ENCODE measurements around the gene SH3GL1. TPM values are rescaled to one million over a fixed set of nuclear protein-coding genes. Genes with fewer than 3 reads are reported as not detected.

The SH3GL1 gene
- total RNA-seq, 2 donors from 2014 or later = 54.0 to 66.6 TPM

DNA sequence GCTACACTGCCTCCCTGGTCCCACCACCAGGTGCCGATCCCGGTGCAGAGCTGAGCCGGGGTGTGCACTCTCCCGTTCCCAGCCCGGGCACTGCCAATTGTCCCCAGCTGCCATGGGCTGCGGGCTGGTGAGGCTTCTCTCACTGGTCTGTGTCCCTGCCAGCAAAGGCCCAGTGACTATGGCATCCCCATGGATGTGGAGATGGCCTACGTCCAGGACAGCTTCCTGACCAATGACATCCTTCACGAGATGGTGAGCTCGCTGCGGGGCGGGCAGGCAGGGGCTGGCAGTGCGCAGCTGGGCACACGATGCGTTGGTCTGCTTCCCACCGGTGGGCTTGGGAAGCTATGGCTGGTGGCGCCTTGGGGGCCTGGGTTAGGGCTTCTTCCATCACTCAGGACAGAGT, 42.4 kb downstream of the SH3GL1 start:
- DNase-seq = no peak
- intact Hi-C loops (cut with DNase I) = no loop called here
- Histone ChIP-seq H3K36me3 (peaks cover 9% of the 10 kb centered on the region), H3K4me3 (no peak overlapping the region), H3K9me3 (no peaks in the 10 kb centered on the region), H3K4me1 (no peaks in the 10 kb centered on the region), H3K9ac (ENCODE audit: low read depth in 2 of 2, low read length in 2 of 2) (no peak overlapping the region), H3K27ac (no peak overlapping the region), H3K27me3 (no peaks in the 10 kb centered on the region)
- TF ChIP-seq, protein P1, sequence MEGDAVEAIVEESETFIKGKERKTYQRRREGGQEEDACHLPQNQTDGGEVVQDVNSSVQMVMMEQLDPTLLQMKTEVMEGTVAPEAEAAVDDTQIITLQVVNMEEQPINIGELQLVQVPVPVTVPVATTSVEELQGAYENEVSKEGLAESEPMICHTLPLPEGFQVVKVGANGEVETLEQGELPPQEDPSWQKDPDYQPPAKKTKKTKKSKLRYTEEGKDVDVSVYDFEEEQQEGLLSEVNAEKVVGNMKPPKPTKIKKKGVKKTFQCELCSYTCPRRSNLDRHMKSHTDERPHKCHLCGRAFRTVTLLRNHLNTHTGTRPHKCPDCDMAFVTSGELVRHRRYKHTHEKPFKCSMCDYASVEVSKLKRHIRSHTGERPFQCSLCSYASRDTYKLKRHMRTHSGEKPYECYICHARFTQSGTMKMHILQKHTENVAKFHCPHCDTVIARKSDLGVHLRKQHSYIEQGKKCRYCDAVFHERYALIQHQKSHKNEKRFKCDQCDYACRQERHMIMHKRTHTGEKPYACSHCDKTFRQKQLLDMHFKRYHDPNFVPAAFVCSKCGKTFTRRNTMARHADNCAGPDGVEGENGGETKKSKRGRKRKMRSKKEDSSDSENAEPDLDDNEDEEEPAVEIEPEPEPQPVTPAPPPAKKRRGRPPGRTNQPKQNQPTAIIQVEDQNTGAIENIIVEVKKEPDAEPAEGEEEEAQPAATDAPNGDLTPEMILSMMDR (IDR thresholded peaks at IDR 0.05) = no peak

DNA sequence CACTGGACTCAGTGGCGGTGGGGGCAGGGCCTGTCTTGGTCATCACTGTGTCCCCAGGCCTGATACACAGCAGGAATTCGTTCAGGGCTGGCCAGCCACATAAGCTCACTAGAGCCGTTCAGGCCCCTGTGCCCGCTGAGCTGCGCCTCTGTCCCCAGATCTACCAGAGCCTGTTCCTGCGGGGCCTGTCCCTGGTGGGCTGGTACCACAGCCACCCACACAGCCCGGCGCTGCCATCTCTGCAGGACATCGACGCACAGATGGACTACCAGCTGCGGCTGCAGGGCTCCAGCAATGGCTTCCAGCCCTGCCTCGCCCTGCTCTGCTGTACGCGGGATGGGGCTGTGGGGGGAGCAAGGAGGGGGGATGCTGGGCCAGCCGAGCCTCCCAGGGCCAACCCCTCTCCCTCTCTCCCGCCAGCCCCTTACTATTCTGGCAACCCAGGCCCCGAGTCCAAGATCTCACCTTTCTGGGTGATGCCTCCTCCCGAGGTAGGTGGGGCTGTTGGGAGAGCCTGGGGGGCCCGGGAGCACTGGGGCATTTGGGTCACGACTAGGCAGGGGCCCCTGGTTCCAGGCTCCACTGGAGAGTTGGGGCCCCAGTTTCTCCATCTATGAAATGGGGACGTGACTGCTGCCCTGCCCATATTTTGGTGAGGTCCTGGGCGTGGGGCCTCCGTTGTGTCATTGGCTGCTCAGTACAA, 43.1 kb downstream of the SH3GL1 start:
- no peaks in the 10 kb centered on the region for H3K9me3 ChIP-seq
- H3K36me3 ChIP-seq = peaks cover 9% of the 10 kb centered on the region
- H3K4me1 ChIP-seq = no peaks in the 10 kb centered on the region
- H3K4me3 ChIP-seq = no peak overlapping the region
- no peaks in the 10 kb centered on the region for H3K27me3 ChIP-seq
- TF ChIP-seq, protein P1 (IDR thresholded peaks at IDR 0.05) = no peak
- DNase-seq = no peak
- intact Hi-C loops (cut with DNase I) = no loop called here
- H3K27ac ChIP-seq = no peak overlapping the region
- H3K9ac ChIP-seq (ENCODE audit: low read depth in 2 of 2, low read length in 2 of 2) = no peak overlapping the region

DNA sequence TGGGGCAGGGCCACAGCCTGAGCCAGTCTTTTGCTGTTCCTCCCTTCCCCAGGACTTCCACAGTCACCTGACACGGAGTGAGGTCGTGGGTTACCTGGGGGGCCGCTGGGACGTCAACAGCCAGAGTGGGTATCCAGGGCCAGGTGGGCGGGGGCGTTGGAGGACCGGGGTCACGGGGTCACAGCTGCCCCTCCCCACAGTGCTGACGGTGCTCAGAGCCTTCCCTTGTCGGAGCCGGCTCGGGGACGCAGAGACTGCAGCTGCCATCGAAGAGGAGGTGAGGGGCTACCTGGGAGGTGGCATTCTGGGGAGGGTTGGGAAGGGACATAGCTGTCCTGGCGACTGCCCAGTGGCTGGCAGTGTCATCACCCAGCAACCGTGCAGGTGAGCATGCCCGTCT, 45.5 kb downstream of the SH3GL1 start:
- Histone ChIP-seq H3K36me3 (peaks cover 6% of the 10 kb centered on the region), H3K27me3 (no peaks in the 10 kb centered on the region), H3K9ac (ENCODE audit: low read depth in 2 of 2, low read length in 2 of 2) (no peak overlapping the region), H3K4me1 (no peaks in the 10 kb centered on the region), H3K27ac (no peak overlapping the region), H3K4me3 (no peak overlapping the region), H3K9me3 (no peaks in the 10 kb centered on the region)
- intact Hi-C loops (cut with DNase I) = loop anchor here (5.0 kb wide), 1 partner anchor 88 kb away; no protein-coding TSS in a partner anchor
- TF ChIP-seq, protein P1 (IDR thresholded peaks at IDR 0.05) = no peak
- no peak for DNase-seq

DNA sequence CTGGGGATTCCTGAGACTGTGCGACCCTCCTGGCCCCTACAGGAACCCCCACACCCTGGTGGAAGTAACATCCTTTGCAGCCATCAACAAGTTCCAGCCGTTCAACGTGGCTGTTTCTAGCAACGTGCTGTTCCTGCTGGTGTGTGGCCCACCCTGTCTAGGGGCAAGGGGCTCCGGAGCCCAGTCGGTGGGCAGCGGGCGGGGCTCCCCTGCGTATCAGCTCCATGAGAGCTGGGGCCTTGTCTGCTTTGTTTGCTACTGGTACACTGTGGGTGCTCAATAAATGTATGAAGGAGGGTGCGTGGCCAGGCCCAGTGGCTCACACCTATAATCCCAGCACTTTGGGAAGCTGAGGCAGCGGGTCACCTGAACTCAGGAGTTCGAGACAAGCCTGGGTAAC, 46.1 kb downstream of the SH3GL1 start:
- no peaks in the 10 kb centered on the region for H3K36me3 ChIP-seq
- intact Hi-C loops (cut with DNase I) = loop anchor here (5.0 kb wide), 1 partner anchor 87 kb away; no protein-coding TSS in a partner anchor
- TF ChIP-seq, protein P1 (IDR thresholded peaks at IDR 0.05) = no peak
- H3K9ac ChIP-seq (ENCODE audit: low read depth in 2 of 2, low read length in 2 of 2) = no peak overlapping the region
- H3K27me3 ChIP-seq = no peaks in the 10 kb centered on the region
- H3K27ac ChIP-seq = no peak overlapping the region
- no peak for DNase-seq
- no peaks in the 10 kb centered on the region for H3K4me1 ChIP-seq
- H3K9me3 ChIP-seq = no peaks in the 10 kb centered on the region
- H3K4me3 ChIP-seq = no peak overlapping the region

DNA sequence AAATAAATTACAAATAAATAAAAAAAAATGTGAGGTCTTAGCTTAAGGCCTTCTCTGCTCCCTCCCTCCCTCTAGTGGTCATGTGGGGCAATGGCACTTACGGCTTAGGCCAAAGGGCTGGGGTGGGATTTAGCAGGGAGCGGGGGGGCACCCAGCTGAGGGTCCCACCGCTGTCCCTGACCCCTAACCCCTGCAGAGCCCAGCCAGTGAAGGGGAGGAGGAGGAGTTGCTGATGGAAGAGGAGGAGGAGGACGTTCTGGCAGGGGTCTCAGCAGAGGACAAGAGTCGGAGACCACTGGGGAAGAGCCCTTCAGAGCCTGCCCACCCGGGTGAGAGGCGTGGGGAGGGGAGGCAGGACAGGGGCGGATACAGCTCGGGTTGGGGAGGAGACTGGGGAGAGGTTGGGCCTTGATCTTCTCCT, 47.6 kb downstream of the SH3GL1 start:
- no peaks in the 10 kb centered on the region for H3K9me3 ChIP-seq
- H3K4me3 ChIP-seq = no peak overlapping the region
- intact Hi-C loops (cut with DNase I) = loop anchor here (5.0 kb wide), 1 partner anchor 85 kb away; no protein-coding TSS in a partner anchor
- H3K4me1 ChIP-seq = no peaks in the 10 kb centered on the region
- TF ChIP-seq, protein P1 (IDR thresholded peaks at IDR 0.05) = peak; percentile 93
- no peaks in the 10 kb centered on the region for H3K27me3 ChIP-seq
- H3K27ac ChIP-seq = no peak overlapping the region
- H3K36me3 ChIP-seq = no peaks in the 10 kb centered on the region
- H3K9ac ChIP-seq (ENCODE audit: low read depth in 2 of 2, low read length in 2 of 2) = no peak overlapping the region
- DNase-seq = no peak

Data from colonic mucosa (tissue), 4 donors.